ENCODE data around the gene SAFB2.

SAFB2 gene

DNA sequence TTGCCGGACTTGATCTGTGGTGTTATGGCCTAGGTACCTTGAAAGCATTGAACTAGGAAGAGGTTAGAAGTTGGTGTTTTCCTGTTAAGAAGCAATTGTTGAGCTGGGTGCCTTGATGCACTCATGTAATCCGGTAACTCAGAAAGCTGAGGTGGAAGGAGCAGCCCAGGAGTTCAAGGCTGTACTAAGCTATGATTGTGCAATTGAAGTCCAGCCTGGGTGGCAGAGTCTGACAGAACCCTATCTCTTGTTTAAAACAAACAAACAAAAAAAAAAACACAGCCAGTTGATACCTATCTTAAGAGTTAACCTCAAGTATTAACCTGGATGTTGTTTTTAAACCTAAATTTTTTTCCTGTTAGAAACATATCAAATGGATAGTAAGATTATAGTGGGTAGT, 19.6 kb upstream of the SAFB2 start:
- H3K9me3 ChIP-seq (ENCODE audit: control insufficient read depth, low read length), result no peaks in the 10 kb centered on the region
- TF ChIP-seq, protein P1, sequence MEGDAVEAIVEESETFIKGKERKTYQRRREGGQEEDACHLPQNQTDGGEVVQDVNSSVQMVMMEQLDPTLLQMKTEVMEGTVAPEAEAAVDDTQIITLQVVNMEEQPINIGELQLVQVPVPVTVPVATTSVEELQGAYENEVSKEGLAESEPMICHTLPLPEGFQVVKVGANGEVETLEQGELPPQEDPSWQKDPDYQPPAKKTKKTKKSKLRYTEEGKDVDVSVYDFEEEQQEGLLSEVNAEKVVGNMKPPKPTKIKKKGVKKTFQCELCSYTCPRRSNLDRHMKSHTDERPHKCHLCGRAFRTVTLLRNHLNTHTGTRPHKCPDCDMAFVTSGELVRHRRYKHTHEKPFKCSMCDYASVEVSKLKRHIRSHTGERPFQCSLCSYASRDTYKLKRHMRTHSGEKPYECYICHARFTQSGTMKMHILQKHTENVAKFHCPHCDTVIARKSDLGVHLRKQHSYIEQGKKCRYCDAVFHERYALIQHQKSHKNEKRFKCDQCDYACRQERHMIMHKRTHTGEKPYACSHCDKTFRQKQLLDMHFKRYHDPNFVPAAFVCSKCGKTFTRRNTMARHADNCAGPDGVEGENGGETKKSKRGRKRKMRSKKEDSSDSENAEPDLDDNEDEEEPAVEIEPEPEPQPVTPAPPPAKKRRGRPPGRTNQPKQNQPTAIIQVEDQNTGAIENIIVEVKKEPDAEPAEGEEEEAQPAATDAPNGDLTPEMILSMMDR (IDR thresholded peaks at IDR 0.05), result no peak
- no peak overlapping the region for H3K4me2 ChIP-seq (ENCODE audit: low read length)
- no peak overlapping the region for H3K4me3 ChIP-seq (ENCODE audit: low read depth, low read length)
- H3K27me3 ChIP-seq (ENCODE audit: control insufficient read depth, insufficient read depth, low read length), result no peaks in the 10 kb centered on the region
- peaks cover 82% of the 10 kb centered on the region for H3K79me2 ChIP-seq
- H3K4me1 ChIP-seq, result peaks cover 3% of the 10 kb centered on the region
- no peaks in the 10 kb centered on the region for H3K36me3 ChIP-seq (ENCODE audit: control insufficient read depth, insufficient read depth, low read length)
- no peak overlapping the region for H3K9ac ChIP-seq
- no peak overlapping the region for H2AFZ ChIP-seq
- no peak overlapping the region for H3K27ac ChIP-seq

DNA sequence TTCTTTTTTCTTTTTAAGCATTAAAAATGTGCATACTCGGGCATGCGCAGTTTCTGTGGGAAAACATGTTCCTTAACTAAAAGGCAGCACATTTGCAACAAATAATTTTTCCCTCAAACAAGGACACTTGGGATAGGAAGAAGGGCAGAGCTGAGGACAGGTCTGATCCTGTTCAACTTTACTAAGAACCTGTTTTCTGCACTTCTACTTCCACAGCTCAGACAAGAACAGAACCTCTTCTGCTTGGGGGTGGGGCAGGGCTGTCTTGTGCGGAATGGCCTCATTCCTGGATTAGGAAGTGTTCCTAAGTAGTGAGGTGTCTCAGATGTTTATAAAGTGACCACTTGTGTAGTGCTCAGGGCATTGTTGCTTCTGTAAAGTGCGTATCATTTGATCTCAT, 18.6 kb upstream of the SAFB2 start:
- no peak overlapping the region for H3K27ac ChIP-seq
- H3K9ac ChIP-seq, result no peak overlapping the region
- H3K27me3 ChIP-seq (ENCODE audit: control insufficient read depth, insufficient read depth, low read length), result no peaks in the 10 kb centered on the region
- H3K4me2 ChIP-seq (ENCODE audit: low read length), result no peak overlapping the region
- no peak overlapping the region for H3K4me3 ChIP-seq (ENCODE audit: low read depth, low read length)
- H3K4me1 ChIP-seq, result peaks cover 3% of the 10 kb centered on the region
- H3K79me2 ChIP-seq, result peaks cover 81% of the 10 kb centered on the region
- no peaks in the 10 kb centered on the region for H3K9me3 ChIP-seq (ENCODE audit: control insufficient read depth, low read length)
- H2AFZ ChIP-seq, result no peak overlapping the region
- H3K36me3 ChIP-seq (ENCODE audit: control insufficient read depth, insufficient read depth, low read length), result no peaks in the 10 kb centered on the region
- TF ChIP-seq, protein P1 (IDR thresholded peaks at IDR 0.05), result no peak

DNA sequence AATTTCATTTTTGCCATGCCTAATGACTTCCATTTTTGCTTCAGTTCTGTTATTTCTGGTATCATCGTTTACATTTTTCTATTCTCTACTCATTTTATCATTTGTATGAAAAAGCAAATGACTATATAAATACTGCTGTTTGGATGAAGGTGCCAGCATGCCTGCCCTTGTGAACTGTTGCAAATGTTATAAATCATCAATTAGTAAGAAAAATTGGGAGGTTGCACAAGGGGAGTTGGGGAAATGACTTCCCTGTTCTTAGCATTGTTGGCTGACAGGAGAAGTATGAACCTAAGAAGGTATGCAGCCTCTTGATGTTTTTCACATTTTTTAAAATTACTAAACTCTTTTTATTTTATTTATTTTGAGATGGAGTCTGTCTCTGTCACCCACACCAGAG, 15.4 kb upstream of the SAFB2 start:
- no peaks in the 10 kb centered on the region for H3K36me3 ChIP-seq (ENCODE audit: control insufficient read depth, insufficient read depth, low read length)
- peaks cover 6% of the 10 kb centered on the region for H3K4me1 ChIP-seq
- H3K27ac ChIP-seq, result no peak overlapping the region
- no peaks in the 10 kb centered on the region for H3K9me3 ChIP-seq (ENCODE audit: control insufficient read depth, low read length)
- TF ChIP-seq, protein P1 (IDR thresholded peaks at IDR 0.05), result no peak
- H3K4me3 ChIP-seq (ENCODE audit: low read depth, low read length), result no peak overlapping the region
- no peak overlapping the region for H3K4me2 ChIP-seq (ENCODE audit: low read length)
- H3K79me2 ChIP-seq, result peaks cover 77% of the 10 kb centered on the region
- H2AFZ ChIP-seq, result no peak overlapping the region
- no peak overlapping the region for H3K9ac ChIP-seq
- H3K27me3 ChIP-seq (ENCODE audit: control insufficient read depth, insufficient read depth, low read length), result no peaks in the 10 kb centered on the region

DNA sequence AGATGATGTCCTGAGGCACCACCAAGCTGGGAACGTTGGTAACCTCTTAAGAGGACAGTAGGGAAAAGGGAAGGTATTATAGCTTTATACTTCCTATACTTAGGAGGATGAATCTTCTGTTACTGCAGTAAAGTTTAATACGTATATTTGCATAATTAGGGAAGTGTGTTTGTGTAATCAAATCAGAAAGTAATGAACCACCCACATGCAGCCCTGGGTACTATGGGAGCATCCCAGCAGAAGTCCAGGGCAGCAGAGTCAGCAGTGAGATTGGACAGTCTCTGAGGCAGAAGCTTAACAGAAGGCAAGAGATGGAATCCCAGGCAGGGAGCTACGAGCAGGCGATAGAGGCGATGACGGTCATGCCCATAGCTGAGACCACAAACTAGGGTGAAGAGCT, 12.9 kb upstream of the SAFB2 start:
- no peaks in the 10 kb centered on the region for H3K27me3 ChIP-seq (ENCODE audit: control insufficient read depth, insufficient read depth, low read length)
- H3K4me2 ChIP-seq (ENCODE audit: low read length), result no peak overlapping the region
- H3K4me3 ChIP-seq (ENCODE audit: low read depth, low read length), result no peak overlapping the region
- no peaks in the 10 kb centered on the region for H3K9me3 ChIP-seq (ENCODE audit: control insufficient read depth, low read length)
- no peak overlapping the region for H3K9ac ChIP-seq
- peaks cover 27% of the 10 kb centered on the region for H3K4me1 ChIP-seq
- H3K36me3 ChIP-seq (ENCODE audit: control insufficient read depth, insufficient read depth, low read length), result no peaks in the 10 kb centered on the region
- H3K79me2 ChIP-seq, result peaks cover 62% of the 10 kb centered on the region
- H2AFZ ChIP-seq, result no peak overlapping the region
- TF ChIP-seq, protein P1 (IDR thresholded peaks at IDR 0.05), result no peak
- no peak overlapping the region for H3K27ac ChIP-seq

DNA sequence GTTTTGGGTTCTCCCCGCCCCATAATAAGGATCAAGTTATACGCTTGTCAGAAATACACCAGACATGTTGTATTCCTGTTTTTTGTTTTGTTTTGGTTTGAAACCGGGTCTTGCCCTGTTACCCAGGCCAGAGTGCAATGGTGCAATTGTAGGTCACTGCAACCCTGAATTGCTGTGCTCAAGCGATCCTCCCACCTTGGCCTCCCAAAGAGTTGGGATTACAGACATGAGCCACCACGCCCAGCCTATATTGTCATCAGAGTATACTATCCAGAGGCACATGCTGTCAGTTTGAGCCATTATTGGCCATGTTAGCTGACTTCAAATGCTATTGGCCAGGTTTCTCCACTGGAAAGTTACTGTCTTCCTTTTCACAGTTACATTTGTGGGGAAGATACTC, 10.1 kb upstream of the SAFB2 start:
- Histone ChIP-seq H3K9ac (no peak overlapping the region), H3K79me2 (peaks cover 72% of the 10 kb centered on the region), H3K27ac (peak overlapping the region; percentile 77), H3K4me1 (peaks cover 28% of the 10 kb centered on the region), H3K27me3 (ENCODE audit: control insufficient read depth, insufficient read depth, low read length) (no peaks in the 10 kb centered on the region), H3K36me3 (ENCODE audit: control insufficient read depth, insufficient read depth, low read length) (no peaks in the 10 kb centered on the region), H3K9me3 (ENCODE audit: control insufficient read depth, low read length) (no peaks in the 10 kb centered on the region), H3K4me3 (ENCODE audit: low read depth, low read length) (no peak overlapping the region), H3K4me2 (ENCODE audit: low read length) (peak overlapping the region; percentile 54), H2AFZ (no peak overlapping the region)
- TF ChIP-seq, protein P1 (IDR thresholded peaks at IDR 0.05), result no peak
